ENCODE data around the gene TMEM123. TPM values are rescaled to one million over a fixed set of nuclear protein-coding genes. Genes with fewer than 3 reads are reported as not detected.

Gene TMEM123
- total and polyA plus RNA-seq, 2 of the 13 experiments (the other 11 are each of a cell fraction or from before 2014, with no cell fraction given), result 365 to 2,761 TPM

- no peak for TF ChIP-seq RFX1 (IDR thresholded peaks at IDR 0.05)
- TF ChIP-seq MXD3 (CRISPR knock-in tag; IDR thresholded peaks at IDR 0.05), result peak; percentile 36; the same call in 1 of the 2 replicates
- TF ChIP-seq ZNF761 (CRISPR knock-in tag; conservative IDR thresholded peaks at IDR 0.05), result peak; percentile 63
- peak; percentile 68 for TF ChIP-seq PHF8 (CRISPR knock-in tag; IDR thresholded peaks at IDR 0.05)
- no peak for TF ChIP-seq IKZF1 (IDR thresholded peaks at IDR 0.05)
- TF ChIP-seq NFATC3 (CRISPR knock-in tag; IDR thresholded peaks at IDR 0.05), result no peak
- TF ChIP-seq TARDBP (CRISPR knock-in tag; IDR thresholded peaks at IDR 0.05), result peak; percentile 48; the same call in 1 of the 2 replicates
- TF ChIP-seq NFIC (IDR thresholded peaks at IDR 0.05; ENCODE audit: low read length), result peak; percentile 84; the same call in 1 of the 2 replicates
- no peak for TF ChIP-seq ZNF296 (CRISPR knock-in tag; conservative IDR thresholded peaks at IDR 0.05)
- peak; percentile 56 for TF ChIP-seq DMAP1 (CRISPR knock-in tag; IDR thresholded peaks at IDR 0.05)
- TF ChIP-seq GPN1 (CRISPR knock-in tag; IDR thresholded peaks at IDR 0.05; ENCODE audit: borderline replicate concordance), result no peak
- TF ChIP-seq ZNF383 (CRISPR knock-in tag; IDR thresholded peaks at IDR 0.05; ENCODE audit: borderline replicate concordance), result no peak
- TF ChIP-seq KDM5A (IDR thresholded peaks at IDR 0.05; ENCODE audit: borderline replicate concordance, low read length), result peak; percentile 48; the same call in 1 of the 2 replicates
- 0 out of 2 replicates have a peak, but pooled peaks have one; percentile 39 for TF ChIP-seq ZFAT (CRISPR knock-in tag; conservative IDR thresholded peaks at IDR 0.05)
- TF ChIP-seq, protein P1, sequence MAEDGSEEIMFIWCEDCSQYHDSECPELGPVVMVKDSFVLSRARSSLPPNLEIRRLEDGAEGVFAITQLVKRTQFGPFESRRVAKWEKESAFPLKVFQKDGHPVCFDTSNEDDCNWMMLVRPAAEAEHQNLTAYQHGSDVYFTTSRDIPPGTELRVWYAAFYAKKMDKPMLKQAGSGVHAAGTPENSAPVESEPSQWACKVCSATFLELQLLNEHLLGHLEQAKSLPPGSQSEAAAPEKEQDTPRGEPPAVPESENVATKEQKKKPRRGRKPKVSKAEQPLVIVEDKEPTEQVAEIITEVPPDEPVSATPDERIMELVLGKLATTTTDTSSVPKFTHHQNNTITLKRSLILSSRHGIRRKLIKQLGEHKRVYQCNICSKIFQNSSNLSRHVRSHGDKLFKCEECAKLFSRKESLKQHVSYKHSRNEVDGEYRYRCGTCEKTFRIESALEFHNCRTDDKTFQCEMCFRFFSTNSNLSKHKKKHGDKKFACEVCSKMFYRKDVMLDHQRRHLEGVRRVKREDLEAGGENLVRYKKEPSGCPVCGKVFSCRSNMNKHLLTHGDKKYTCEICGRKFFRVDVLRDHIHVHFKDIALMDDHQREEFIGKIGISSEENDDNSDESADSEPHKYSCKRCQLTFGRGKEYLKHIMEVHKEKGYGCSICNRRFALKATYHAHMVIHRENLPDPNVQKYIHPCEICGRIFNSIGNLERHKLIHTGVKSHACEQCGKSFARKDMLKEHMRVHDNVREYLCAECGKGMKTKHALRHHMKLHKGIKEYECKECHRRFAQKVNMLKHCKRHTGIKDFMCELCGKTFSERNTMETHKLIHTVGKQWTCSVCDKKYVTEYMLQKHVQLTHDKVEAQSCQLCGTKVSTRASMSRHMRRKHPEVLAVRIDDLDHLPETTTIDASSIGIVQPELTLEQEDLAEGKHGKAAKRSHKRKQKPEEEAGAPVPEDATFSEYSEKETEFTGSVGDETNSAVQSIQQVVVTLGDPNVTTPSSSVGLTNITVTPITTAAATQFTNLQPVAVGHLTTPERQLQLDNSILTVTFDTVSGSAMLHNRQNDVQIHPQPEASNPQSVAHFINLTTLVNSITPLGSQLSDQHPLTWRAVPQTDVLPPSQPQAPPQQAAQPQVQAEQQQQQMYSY (CRISPR knock-in tag; IDR thresholded peaks at IDR 0.05), result 0 out of 2 replicates have a peak, but pooled peaks have one; percentile 43
- TF ChIP-seq ZNF318 (CRISPR knock-in tag; IDR thresholded peaks at IDR 0.05), result no peak
- peak; percentile 31; the same call in 1 of the 2 replicates for TF ChIP-seq NKX3-1 (CRISPR knock-in tag; IDR thresholded peaks at IDR 0.05)
These were observed 694 bp downstream of the TMEM123 start (continued) for GRCh38 chr11:102451681-102452460.

All from HepG2 (cell line).